Measurements from ENCODE around the gene OR2C3. TPM values are rescaled to one million over a fixed set of nuclear protein-coding genes. Genes with fewer than 3 reads are reported as not detected.

Gene OR2C3
- total RNA-seq, 2 experiments from 2014 or later, result not detected

GRCh38 chr1:247551721-247552120 is 15.5 kb upstream of the OR2C3 start:
- Histone ChIP-seq H3K36me3 (ENCODE audit: insufficient read depth, low read length) (no peaks in the 10 kb centered on the region), H3K4me1 (ENCODE audit: insufficient read depth, low read length, poor library complexity, severe bottlenecking) (no peaks in the 10 kb centered on the region), H3K27ac (ENCODE audit: low read depth, low read length, poor library complexity, severe bottlenecking) (no peak overlapping the region), H4K20me1 (ENCODE audit: insufficient read depth, low read length) (no peaks in the 10 kb centered on the region), H2AFZ (ENCODE audit: low read length) (no peak overlapping the region), H3K4me2 (ENCODE audit: low read length) (no peak overlapping the region), H3K4me3 (ENCODE audit: low read depth, low read length, poor library complexity, severe bottlenecking) (no peak overlapping the region), H3K79me2 (ENCODE audit: insufficient read depth, low read depth, low read length) (no peaks in the 10 kb centered on the region), H3K9me2 (ENCODE audit: insufficient read depth, low read length) (no peaks in the 10 kb centered on the region), H3K9me3 (ENCODE audit: low read length) (no peaks in the 10 kb centered on the region)
- DNase-seq (ENCODE audit: low spot score), result no peak
- intact Hi-C loops (cut with micrococcal nuclease; ENCODE audit: unreplicated experiment), result no loop called here
- no TSS peak for BruUV-seq (replicated peaks)
- CTCF ChIA-PET (ENCODE audit: unreplicated experiment), result no interaction called here
- POLR2A ChIA-PET, result no interaction called here
- TF ChIP-seq CTCF (conservative IDR thresholded peaks at IDR 0.05; ENCODE audit: low read length) (no peak), EZH2phosphoT487 (IDR thresholded peaks at IDR 0.05; ENCODE audit: borderline replicate concordance, low read depth, low read length) (no peak)

GRCh38 chr1:247548769-247549182 is 12.5 kb upstream of the OR2C3 start, which contains the start of gene GCSAML:
Gene GCSAML, plus strand, starts transcription at chr1:247549134. Its CDS starts 58 bp downstream, at chr1:247549192.
- H4K20me1 ChIP-seq (ENCODE audit: insufficient read depth, low read length), result no peaks in the 10 kb centered on the region
- no TSS peak for BruUV-seq (replicated peaks)
- intact Hi-C loops (cut with micrococcal nuclease; ENCODE audit: unreplicated experiment), result no loop called here
- POLR2A ChIA-PET, result interaction anchor here (1.2 kb wide), 1 partner anchor 10 kb away, joined by 3 read pairs; no protein-coding TSS in a partner anchor
- H3K4me3 ChIP-seq (ENCODE audit: low read depth, low read length, poor library complexity, severe bottlenecking), result no peak within 1 kb of the TSS
- H3K9me2 ChIP-seq (ENCODE audit: insufficient read depth, low read length), result no peaks in the 10 kb centered on the region
- H3K9me3 ChIP-seq (ENCODE audit: low read length), result no peaks in the 10 kb centered on the region
- no peaks in the 10 kb centered on the region for H3K36me3 ChIP-seq (ENCODE audit: insufficient read depth, low read length)
- H3K27ac ChIP-seq (ENCODE audit: low read depth, low read length, poor library complexity, severe bottlenecking), result no peak within 1 kb of the TSS
- no peak for DNase-seq (ENCODE audit: low spot score)
- H2AFZ ChIP-seq (ENCODE audit: low read length), result no peak within 1 kb of the TSS
- H3K4me1 ChIP-seq (ENCODE audit: insufficient read depth, low read length, poor library complexity, severe bottlenecking), result no peaks in the 10 kb centered on the region
- CTCF ChIA-PET (ENCODE audit: unreplicated experiment), result no interaction called here
- TF ChIP-seq EZH2phosphoT487 (IDR thresholded peaks at IDR 0.05; ENCODE audit: borderline replicate concordance, low read depth, low read length), result no peak
- no peak for TF ChIP-seq CTCF (conservative IDR thresholded peaks at IDR 0.05; ENCODE audit: low read length)
- H3K79me2 ChIP-seq (ENCODE audit: insufficient read depth, low read depth, low read length), result no peaks in the 10 kb centered on the region
- no peak within 1 kb of the TSS for H3K4me2 ChIP-seq (ENCODE audit: low read length)

- no peak for TF ChIP-seq EZH2phosphoT487 (IDR thresholded peaks at IDR 0.05; ENCODE audit: borderline replicate concordance, low read depth, low read length)
- TF ChIP-seq CTCF (conservative IDR thresholded peaks at IDR 0.05; ENCODE audit: low read length), result no peak
- no peaks in the 10 kb centered on the region for H3K9me3 ChIP-seq (ENCODE audit: low read length)
- no peaks in the 10 kb centered on the region for H3K36me3 ChIP-seq (ENCODE audit: insufficient read depth, low read length)
- no peak overlapping the region for H3K27ac ChIP-seq (ENCODE audit: low read depth, low read length, poor library complexity, severe bottlenecking)
- H3K79me2 ChIP-seq (ENCODE audit: insufficient read depth, low read depth, low read length), result no peaks in the 10 kb centered on the region
- intact Hi-C loops (cut with micrococcal nuclease; ENCODE audit: unreplicated experiment), result no loop called here
- no peak overlapping the region for H2AFZ ChIP-seq (ENCODE audit: low read length)
- H3K9me2 ChIP-seq (ENCODE audit: insufficient read depth, low read length), result no peaks in the 10 kb centered on the region
- H3K4me2 ChIP-seq (ENCODE audit: low read length), result no peak overlapping the region
- H3K4me3 ChIP-seq (ENCODE audit: low read depth, low read length, poor library complexity, severe bottlenecking), result no peak overlapping the region
- CTCF ChIA-PET (ENCODE audit: unreplicated experiment), result no interaction called here
- POLR2A ChIA-PET, result no interaction called here
- no peak for DNase-seq (ENCODE audit: low spot score)
- no TSS peak for BruUV-seq (replicated peaks)
- H4K20me1 ChIP-seq (ENCODE audit: insufficient read depth, low read length), result no peaks in the 10 kb centered on the region
- H3K4me1 ChIP-seq (ENCODE audit: insufficient read depth, low read length, poor library complexity, severe bottlenecking), result no peaks in the 10 kb centered on the region
Observed at GRCh38 chr1:247548092-247548491, 11.9 kb upstream of the OR2C3 start.

Measured in OCI-LY7 (cell line).